NCI-H1092 (cell line): Measurements from ENCODE around the gene SPATA31D3.
"Not testable (repeated sequence)": the region's sequence is repeated elsewhere in the genome, so short reads cannot be mapped to it uniquely, and the experiment has no call there.

Experiments used
- DNase-seq: peaks from one replicate; lab custom pipeline; 2025; lab: John Stamatoyannopoulos, UW

The SPATA31D3 gene

GRCh38 chr9:81979196-81979595 lies 35.9 kb downstream of the SPATA31D3 start:
- no peak for DNase-seq

- no peak for DNase-seq
These were observed 37.3 kb downstream of the SPATA31D3 start for GRCh38 chr9:81980568-81980967.

- no peak for DNase-seq
These were observed 38.6 kb downstream of the SPATA31D3 start for GRCh38 chr9:81981883-81982282.

GRCh38 chr9:81984928-81985327 lies 41.6 kb downstream of the SPATA31D3 start:
- DNase-seq = no peak

GRCh38 chr9:81986051-81986450 lies 42.8 kb downstream of the SPATA31D3 start:
- no peak for DNase-seq

GRCh38 chr9:81988472-81988871 lies 45.2 kb downstream of the SPATA31D3 start, which contains the start of gene SPATA31D1:
SPATA31D1 (plus strand) TSS chr9:81988772; CDS start chr9:81988819, 47 bp downstream.
- not testable (repeated sequence) for DNase-seq

GRCh38 chr9:81989700-81990099 lies 46.4 kb downstream of the SPATA31D3 start:
- DNase-seq = no peak

GRCh38 chr9:81993656-81994055 lies 50.4 kb downstream of the SPATA31D3 start:
- no peak for DNase-seq
